ENCODE data around the gene PANK2. TPM values are rescaled to one million over a fixed set of nuclear protein-coding genes. Genes with fewer than 3 reads are reported as not detected.

Gene PANK2
- total RNA-seq, 1 donor: 57.2 TPM

GRCh38 chr20:3932277-3932676, 43.1 kb downstream of the PANK2 start:
- peak overlapping the region; percentile 64 for H3K4me3 ChIP-seq (ENCODE audit: insufficient read depth, low read length)
- DNase-seq (ENCODE audit: insufficient read length, low spot score, missing footprints): peak; percentile 26
- no peak overlapping the region for H2AFZ ChIP-seq (ENCODE audit: low read length)
- H4K20me1 ChIP-seq (ENCODE audit: insufficient read depth, low read length): peaks cover 6% of the 10 kb centered on the region
- peak overlapping the region; percentile 84 for H3K4me2 ChIP-seq (ENCODE audit: insufficient read depth, low read length)
- peaks cover 13% of the 10 kb centered on the region for H3K79me2 ChIP-seq (ENCODE audit: insufficient read depth, low read length)
- TF ChIP-seq CTCF (IDR thresholded peaks at IDR 0.05; ENCODE audit: extremely low read depth, low read depth, low read length): no peak
- H3K27ac ChIP-seq (ENCODE audit: low read depth, low read length): peak overlapping the region; percentile 65
- H3K36me3 ChIP-seq (ENCODE audit: insufficient read depth, low read length): peaks cover 19% of the 10 kb centered on the region
- no peaks in the 10 kb centered on the region for H3K9me3 ChIP-seq (ENCODE audit: low read depth, low read length)
- H3K27me3 ChIP-seq (ENCODE audit: insufficient read depth, low read length): no peaks in the 10 kb centered on the region
- H3K4me1 ChIP-seq (ENCODE audit: insufficient read depth, low read length): peaks cover 40% of the 10 kb centered on the region

- peaks cover 13% of the 10 kb centered on the region for H3K79me2 ChIP-seq (ENCODE audit: insufficient read depth, low read length)
- H4K20me1 ChIP-seq (ENCODE audit: insufficient read depth, low read length): peaks cover 6% of the 10 kb centered on the region
- H3K4me2 ChIP-seq (ENCODE audit: insufficient read depth, low read length): peak overlapping the region; percentile 84
- no peak overlapping the region for H2AFZ ChIP-seq (ENCODE audit: low read length)
- H3K4me3 ChIP-seq (ENCODE audit: insufficient read depth, low read length): peak overlapping the region; percentile 64
- H3K27ac ChIP-seq (ENCODE audit: low read depth, low read length): peak overlapping the region; percentile 65
- H3K4me1 ChIP-seq (ENCODE audit: insufficient read depth, low read length): peaks cover 38% of the 10 kb centered on the region
- TF ChIP-seq CTCF (IDR thresholded peaks at IDR 0.05; ENCODE audit: extremely low read depth, low read depth, low read length): no peak
- no peaks in the 10 kb centered on the region for H3K27me3 ChIP-seq (ENCODE audit: insufficient read depth, low read length)
- H3K36me3 ChIP-seq (ENCODE audit: insufficient read depth, low read length): peaks cover 22% of the 10 kb centered on the region
- peak; percentile 21 for DNase-seq (ENCODE audit: insufficient read length, low spot score, missing footprints)
- H3K9me3 ChIP-seq (ENCODE audit: low read depth, low read length): no peaks in the 10 kb centered on the region
Measured at GRCh38 chr20:3932681-3933080, 43.5 kb downstream of the PANK2 start.

GRCh38 chr20:3933218-3933617, 44.0 kb downstream of the PANK2 start:
- no peaks in the 10 kb centered on the region for H3K9me3 ChIP-seq (ENCODE audit: low read depth, low read length)
- peak overlapping the region; percentile 65 for H3K27ac ChIP-seq (ENCODE audit: low read depth, low read length)
- no peak overlapping the region for H2AFZ ChIP-seq (ENCODE audit: low read length)
- peaks cover 27% of the 10 kb centered on the region for H3K36me3 ChIP-seq (ENCODE audit: insufficient read depth, low read length)
- TF ChIP-seq CTCF (IDR thresholded peaks at IDR 0.05; ENCODE audit: extremely low read depth, low read depth, low read length): no peak
- H3K79me2 ChIP-seq (ENCODE audit: insufficient read depth, low read length): peaks cover 13% of the 10 kb centered on the region
- peak overlapping the region; percentile 84 for H3K4me2 ChIP-seq (ENCODE audit: insufficient read depth, low read length)
- peaks cover 6% of the 10 kb centered on the region for H4K20me1 ChIP-seq (ENCODE audit: insufficient read depth, low read length)
- no peaks in the 10 kb centered on the region for H3K27me3 ChIP-seq (ENCODE audit: insufficient read depth, low read length)
- peaks cover 34% of the 10 kb centered on the region for H3K4me1 ChIP-seq (ENCODE audit: insufficient read depth, low read length)
- no peak for DNase-seq (ENCODE audit: insufficient read length, low spot score, missing footprints)
- peak overlapping the region; percentile 64 for H3K4me3 ChIP-seq (ENCODE audit: insufficient read depth, low read length)

- TF ChIP-seq CTCF (IDR thresholded peaks at IDR 0.05; ENCODE audit: extremely low read depth, low read depth, low read length): no peak
- H3K27me3 ChIP-seq (ENCODE audit: insufficient read depth, low read length): no peaks in the 10 kb centered on the region
- no peak overlapping the region for H3K4me2 ChIP-seq (ENCODE audit: insufficient read depth, low read length)
- no peak overlapping the region for H2AFZ ChIP-seq (ENCODE audit: low read length)
- no peak overlapping the region for H3K4me3 ChIP-seq (ENCODE audit: insufficient read depth, low read length)
- H3K27ac ChIP-seq (ENCODE audit: low read depth, low read length): peak overlapping the region; percentile 15
- H3K4me1 ChIP-seq (ENCODE audit: insufficient read depth, low read length): peaks cover 29% of the 10 kb centered on the region
- no peaks in the 10 kb centered on the region for H3K9me3 ChIP-seq (ENCODE audit: low read depth, low read length)
- no peak for DNase-seq (ENCODE audit: insufficient read length, low spot score, missing footprints)
- H4K20me1 ChIP-seq (ENCODE audit: insufficient read depth, low read length): peaks cover under 1% of the 10 kb centered on the region
- H3K36me3 ChIP-seq (ENCODE audit: insufficient read depth, low read length): peaks cover 32% of the 10 kb centered on the region
- H3K79me2 ChIP-seq (ENCODE audit: insufficient read depth, low read length): peaks cover 13% of the 10 kb centered on the region
Measured at GRCh38 chr20:3934624-3935023, 45.4 kb downstream of the PANK2 start.
